ENCODE data around the gene SLC4A3.

SLC4A3 gene

DNA sequence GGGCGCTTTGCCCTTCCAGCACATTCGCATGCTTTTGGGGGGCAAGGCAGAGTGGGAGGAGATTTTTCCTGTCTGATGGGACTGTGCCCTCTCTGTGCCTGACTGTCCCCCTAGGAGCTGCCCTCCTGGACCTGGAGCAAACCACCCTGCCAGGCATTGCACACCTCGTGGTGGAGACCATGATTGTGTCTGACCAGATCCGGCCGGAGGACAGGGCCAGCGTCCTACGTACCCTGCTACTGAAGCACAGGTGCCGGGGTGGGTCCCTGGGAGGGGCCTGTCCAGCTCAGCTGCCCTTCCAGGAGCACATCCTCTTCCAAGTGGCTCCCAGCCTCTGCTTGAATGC lies 5.3 kb downstream of the SLC4A3 start:
- DNase-seq: no peak

DNA sequence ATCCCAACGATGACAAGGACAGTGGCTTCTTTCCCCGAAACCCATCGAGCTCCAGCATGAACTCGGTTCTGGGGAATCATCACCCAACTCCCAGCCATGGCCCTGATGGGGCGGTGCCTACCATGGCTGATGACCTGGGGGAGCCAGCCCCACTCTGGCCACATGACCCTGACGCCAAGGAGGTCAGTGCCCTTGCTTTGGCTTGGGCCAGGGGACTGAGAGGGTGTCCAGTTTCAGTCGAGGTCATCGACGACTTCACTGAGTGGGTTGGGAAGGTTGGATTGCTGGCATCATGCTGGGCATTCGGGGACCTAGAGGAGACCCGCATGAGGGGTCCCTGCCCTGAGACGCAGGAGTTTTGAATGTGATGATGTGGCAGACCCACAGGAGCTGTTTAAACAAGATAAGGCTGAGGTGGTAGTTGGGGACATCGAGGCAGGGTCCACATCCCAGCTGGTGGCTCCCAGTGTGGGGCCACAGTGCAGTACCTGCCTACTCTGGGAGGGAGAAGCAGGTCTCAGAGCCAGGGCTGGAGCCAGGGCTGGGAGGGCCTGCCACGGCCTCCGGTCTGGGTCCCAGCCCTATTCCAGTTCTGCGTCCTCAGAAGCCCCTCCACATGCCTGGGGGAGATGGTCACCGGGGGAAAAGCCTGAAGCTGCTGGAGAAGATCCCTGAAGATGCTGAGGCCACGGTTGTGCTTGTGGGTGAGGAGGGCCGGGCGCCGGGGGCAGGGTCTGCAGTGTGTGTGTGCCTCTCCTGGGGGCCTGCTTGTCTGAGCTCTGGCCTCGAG lies 6.0 kb downstream of the SLC4A3 start:
- DNase-seq: no peak

DNA sequence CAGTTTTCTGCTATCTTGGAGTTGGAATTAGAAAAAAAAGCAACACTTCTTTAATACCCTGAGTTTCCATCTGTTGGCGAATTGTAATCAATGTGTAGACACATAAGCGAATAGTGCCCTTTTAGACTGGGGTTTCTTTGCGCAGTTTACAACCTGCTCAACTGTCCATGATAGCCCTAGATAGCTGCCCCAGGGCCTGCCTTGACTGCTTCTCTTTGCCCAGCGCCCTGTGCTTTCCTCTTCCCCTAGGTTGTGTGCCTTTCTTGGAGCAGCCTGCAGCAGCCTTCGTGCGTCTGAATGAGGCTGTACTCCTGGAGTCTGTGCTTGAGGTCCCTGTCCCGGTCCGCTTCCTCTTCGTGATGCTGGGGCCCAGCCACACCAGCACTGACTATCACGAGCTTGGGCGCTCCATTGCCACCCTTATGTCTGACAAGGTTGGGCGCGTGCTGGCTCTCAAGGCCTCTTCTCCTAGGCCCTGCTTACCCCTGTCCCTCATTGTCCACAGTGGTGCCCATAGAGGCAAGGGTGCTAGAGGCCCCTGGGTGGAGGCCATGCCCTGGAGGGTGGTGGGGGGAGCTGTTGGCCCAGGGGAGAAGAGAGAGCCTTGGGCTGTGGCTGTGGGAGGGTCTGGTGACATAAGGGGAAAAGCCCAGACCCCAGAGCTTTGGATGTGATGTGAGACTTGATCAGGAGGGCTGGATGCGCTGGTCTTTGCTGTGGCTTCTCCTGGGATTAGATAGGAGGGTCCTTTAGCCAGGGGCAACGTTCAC lies 6.9 kb downstream of the SLC4A3 start:
- DNase-seq: no peak

DNA sequence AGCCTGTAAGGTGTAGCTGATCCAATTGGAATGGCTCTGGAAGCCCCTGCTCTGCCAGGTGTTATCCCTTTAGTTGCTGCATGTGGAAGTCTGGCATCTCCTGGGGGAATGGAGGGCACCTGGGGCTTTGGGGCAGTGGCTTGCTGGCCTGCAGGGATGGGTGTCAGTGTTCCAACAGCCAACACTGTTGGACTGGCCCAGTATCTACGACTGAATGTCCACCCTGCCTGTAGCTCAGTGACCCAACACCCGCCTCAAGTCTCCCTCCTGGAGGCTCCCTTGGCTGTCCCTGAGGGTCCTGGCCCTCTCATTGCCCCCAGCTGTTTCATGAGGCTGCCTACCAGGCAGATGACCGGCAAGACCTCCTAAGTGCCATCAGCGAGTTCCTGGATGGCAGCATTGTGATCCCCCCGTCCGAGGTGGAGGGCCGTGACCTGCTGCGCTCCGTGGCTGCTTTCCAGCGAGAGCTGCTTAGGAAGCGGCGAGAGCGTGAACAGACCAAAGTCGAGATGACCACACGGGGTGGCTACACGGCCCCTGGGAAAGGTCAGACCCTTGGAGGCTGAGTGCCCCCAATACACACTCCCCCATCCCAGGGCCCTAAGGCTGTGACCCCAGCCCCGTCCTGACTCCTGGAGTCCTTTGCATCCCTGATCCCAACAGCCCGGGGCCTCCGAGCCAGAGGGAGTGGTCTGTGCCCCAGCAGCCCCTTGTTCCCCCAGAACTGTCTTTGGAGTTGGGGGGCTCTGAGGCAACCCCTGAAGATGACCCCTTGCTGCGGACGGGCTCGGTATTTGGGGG lies 7.7 kb downstream of the SLC4A3 start:
- DNase-seq: no peak

DNA sequence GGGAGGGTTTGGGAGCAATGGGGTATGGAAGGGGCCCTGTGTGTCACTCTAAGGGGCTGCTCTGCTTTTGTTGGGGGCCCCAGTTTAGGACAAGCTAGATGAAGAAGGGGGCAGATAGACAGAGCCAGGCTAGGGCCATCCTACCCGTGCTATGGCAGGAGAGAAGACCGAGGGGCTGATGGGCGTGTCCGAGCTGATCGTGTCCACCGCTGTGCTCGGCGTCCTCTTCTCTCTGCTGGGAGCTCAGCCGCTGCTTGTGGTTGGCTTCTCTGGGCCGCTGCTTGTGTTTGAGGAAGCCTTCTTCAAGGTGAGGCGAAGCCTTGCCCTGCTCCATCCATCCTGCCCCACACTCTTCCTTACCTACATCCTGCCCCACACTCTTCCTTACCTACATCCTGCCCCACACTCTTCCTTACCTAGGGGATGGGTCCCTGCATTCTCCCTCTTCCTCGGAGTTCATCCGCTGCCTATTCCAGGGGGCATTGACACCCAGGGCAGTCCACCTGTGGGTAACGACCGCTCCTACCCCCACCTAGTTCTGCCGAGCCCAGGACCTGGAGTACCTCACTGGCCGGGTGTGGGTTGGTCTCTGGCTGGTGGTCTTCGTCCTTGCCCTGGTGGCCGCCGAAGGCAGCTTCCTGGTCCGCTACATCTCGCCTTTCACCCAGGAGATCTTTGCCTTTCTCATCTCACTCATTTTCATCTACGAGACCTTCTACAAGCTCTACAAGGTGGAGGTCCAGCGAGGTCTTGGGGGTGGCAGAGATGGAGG lies 8.9 kb downstream of the SLC4A3 start:
- no peak for DNase-seq

DNA sequence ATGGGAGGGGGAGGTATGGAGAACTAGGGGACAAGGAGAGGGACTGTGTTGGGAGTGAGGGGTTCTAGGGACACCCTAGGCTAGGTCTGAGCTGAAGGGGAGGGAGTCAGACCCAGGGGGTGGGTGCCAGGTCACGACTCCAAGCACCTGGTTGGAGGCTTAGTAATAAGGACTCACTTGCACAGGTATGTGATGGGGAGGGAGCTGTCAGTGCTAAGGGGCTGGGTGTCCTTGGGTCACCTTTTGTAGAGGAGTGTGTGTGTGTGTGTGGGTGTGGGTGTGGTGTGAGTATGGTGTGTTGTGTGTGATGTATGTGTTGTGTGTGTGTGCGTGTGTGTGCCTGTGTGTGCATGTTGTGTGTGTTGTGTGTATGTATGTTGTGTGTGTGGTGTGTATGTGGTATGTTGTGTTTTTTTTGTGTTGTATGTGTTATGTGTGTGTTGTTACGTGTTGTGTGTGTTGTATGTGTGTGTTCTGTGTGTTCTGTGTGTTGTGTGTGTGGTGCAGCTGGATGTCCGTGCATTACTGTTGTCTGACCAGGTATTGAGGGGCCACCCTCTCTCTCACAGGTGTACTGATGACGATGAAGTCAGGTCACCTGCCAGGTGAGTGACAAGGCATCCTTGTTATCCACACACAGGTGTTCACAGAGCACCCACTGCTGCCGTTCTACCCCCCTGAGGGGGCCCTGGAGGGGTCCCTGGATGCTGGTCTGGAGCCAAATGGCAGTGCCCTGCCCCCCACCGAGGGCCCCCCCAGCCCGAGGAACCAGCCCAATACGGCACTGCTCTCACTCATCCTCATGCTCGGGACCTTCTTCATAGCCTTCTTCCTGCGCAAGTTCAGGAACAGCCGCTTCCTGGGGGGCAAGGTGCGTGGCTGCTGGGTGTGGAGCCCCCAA lies 9.8 kb downstream of the SLC4A3 start:
- no peak for DNase-seq

DNA sequence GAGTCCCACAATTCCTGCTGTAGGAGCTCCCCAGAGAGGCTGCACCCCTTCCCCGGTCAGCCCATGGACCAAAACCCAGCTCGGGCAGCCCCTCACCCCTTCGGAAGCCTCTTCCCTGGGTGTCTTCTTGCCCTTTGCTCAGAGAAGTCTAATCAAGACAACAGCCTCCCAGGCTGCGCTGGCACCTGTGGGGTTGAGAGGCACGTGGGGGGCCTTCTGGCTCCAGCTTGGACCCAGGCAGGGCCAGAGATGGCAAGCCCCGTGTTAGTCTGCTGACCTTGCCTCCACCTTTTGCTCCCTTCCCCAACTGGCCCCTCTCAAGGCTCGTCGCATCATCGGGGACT lies 10.4 kb downstream of the SLC4A3 start:
- no peak for DNase-seq

DNA sequence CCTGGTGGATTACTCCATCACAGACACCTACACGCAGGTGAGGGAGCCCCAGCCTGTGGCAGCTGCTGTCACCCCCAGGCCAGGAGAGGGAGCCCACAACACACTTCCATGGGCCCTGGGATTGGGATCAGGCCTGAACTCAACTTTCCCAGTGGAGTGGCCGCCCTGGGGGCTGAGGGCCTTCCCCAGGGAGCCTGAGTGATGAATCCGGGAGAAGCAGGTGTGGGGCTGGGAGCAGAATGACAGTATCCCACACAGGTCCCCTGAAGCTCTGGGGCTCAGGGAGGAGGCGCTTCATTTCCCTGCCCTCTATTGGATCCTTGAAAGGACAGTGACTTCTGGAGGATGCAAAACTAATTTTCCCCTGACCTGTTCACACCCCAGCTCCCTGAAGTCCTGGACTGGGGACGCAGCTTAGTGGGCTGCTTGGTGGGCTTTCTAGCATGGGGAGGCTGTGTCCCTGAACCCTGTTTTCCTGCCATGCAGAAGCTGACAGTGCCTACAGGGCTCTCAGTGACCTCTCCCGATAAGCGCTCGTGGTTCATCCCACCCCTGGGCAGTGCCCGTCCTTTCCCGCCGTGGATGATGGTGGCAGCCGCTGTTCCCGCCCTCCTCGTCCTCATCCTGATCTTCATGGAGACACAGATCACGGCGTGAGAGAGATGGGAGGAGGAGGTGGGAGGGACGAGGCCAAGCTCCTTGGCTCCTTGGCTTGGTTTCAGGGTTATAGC lies 11.0 kb downstream of the SLC4A3 start:
- DNase-seq: no peak

DNA sequence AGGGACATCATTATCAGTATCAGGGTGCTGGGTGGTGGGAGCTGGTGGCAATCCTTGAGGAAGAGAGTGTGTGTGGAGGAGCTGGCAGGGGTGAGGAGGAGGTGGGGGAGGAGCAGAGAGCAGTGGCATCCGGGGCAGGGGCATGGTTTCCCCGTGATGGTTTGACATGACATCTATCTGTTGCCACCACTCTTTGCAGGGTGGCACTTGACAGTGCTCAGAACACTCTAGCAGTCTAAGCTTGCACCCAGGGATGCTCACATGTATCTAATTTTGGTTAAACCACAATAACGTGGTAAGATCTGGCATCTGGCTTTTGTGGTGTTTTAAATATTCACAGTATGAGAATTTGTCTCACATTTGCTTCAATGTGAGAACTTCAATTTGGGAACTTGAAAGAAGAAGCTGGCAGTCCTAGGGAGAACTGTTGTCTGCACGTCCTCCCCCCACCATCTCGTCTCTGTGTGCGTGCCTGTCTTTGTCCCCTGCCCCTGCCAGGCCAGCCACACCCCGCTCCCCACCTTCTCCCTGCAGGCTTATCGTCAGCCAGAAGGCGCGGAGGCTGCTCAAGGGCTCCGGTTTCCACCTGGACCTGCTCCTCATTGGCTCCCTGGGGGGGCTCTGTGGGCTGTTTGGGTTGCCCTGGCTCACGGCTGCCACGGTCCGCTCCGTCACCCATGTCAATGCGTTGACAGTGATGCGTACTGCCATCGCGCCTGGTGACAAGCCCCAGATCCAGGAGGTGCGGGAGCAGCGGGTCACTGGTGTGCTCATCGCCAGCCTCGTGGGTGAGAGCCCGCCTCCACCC lies 11.7 kb downstream of the SLC4A3 start:
- peak; percentile 6 for DNase-seq

DNA sequence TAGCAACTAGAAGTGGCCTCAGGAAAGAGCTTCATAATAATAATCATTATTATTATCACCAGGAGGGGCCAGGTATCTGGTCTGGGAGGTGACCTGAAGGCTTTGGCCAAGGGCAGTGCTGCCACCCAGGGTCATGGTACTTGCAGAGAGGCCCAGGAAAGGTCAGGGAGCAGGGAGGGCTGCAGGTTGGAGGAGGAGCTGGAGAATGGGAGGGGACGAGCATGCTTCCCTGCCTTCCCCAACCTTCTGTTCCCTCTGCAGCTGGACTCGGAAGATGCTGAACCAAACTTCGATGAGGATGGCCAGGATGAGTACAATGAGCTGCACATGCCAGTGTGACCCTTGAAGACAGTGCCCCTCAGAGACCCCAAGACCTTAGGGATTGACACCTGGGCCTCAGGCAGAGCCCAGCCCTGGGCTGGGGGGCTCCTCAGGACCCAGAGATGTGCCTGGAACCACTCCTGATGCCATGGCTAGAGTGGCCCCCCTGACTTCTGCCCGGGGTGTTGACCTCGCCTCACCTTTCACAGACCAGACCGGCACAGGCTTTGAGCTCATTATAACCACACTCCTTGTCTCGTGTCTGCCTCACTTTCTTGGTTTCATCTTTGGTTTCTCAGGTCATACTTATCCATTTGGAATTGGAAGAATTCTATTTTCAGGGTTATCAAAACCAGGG lies 14.1 kb downstream of the SLC4A3 start:
- no peak for DNase-seq

DNA sequence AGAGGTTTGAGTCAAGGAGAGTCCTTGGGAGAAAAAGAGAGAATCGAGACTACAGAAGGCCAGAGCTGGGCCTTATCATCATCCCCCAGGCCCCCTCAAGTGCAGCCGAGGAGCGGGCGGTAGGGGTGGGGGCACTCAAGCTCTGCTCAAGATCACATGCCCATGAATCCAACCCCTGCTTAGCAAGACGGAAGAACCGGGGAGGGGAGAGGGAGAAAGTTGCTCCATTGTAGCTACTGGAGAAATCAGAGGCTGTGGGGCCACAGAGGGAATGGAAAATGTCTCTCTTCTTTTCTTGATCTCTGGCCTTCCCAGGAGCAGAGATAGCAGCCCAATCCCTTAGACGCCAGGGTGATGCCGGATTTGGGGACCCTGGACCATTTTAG lies 14.6 kb downstream of the SLC4A3 start:
- DNase-seq: no peak

DNA sequence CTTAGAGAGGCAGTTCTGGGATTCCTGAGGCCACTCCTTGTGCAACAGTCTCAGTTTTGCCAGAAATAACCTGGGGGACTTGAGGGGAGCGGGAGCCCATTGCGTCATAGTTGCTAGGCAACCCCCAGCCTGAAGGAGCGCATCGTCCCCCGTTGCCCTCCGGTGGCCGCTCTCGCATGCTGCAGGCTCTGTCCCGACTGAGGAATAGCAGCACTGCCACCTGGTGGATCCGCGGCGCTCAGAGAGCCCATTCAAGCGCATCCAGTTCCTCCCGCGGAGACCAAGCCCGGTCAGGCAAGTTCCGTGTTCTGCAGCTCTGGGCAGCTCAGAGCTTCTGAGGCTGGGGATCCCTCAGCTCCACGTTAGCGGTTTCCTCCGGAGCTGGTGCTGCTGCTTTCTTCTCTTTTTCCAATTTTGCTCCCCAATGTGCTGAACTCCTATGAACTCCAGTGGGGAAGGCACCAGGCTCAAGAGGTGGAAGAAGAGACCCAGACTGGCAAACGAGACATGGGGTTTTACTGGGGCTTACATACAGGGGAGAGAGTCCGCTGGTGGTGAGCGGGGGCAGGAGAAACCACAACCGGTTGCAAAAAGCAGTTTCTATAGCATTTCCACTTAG lies 15.1 kb downstream of the SLC4A3 start:
- peak; percentile 88 for DNase-seq

DNA sequence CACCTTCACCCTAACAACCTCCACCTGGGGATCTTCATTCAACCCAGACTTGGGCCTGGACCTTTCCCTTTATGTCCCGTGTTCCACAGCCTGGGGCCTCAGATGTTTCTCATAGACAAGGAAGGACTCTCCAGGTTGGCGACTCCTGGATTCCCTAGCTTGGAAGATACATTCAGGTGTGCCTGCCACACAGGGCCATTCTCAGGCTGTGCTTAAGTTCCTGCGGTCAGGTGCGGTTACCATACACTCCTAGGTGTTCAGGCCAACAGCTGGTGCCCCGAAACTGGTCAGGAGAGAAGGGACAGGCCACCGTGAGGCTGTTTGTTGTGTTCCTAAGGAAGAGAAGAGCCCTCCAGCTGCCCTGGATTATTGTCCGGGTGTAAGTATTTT lies 15.6 kb downstream of the SLC4A3 start:
- DNase-seq: no peak

DNA sequence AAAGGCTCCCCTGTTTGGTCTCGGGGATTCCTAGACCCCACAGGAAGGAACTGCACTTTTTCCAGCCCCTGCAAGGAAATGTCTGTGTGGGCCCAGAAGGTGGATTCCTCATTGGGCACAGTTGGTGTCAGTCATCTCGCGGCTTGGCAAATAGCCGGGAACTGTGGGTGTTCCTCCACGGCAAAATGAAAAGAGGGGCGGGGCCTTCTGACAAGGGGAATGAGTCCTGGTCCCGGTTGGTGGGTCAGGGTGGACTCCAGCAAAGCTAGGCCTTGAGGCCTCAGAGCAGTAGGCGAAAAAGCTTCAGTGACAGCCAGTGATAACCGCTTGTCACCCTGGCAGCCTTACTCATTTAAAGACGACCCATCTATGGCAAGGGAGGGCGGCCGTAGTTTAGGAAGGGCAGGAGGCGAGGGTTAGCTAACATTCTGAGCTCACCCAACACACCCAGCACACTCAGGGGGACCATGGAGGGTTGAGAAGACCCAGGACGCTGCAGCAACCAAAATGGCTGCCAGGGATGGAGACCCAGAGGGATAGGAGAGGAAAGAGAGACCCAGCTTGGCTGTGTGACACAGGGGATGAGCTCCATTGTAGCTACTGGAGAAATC lies 16.5 kb downstream of the SLC4A3 start:
- no peak for DNase-seq

DNA sequence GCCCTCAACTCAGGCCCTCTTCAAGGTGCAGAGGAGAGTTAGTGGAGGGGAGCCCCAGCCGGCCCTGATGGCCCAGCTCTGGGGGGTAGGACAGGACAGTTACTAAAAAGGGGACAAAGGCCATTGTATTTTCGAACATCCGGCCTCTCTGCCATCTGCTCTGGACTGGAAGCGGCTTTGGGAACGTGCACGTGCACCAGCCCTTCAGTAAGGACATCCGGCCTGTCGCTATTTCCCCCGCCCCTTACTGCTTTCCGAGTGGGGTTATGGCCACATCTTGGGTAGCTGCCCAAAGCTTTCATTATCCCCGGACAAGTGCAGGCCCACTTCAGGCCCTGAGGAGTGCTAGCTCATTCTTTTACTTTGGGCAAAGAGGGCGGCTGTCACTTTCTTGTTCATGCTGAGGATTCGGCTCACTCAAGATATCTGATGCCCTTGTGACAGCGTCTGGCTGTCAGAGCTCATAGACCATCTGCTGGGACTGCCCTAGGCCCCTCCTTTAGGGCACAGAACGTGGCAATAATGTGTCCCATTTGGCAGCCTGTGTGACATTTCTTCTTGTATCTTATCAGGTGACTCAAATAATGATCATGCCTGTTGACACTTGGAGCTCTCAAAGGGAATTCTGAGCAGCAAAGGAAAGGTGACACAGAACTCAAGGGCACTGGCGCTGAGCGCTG lies 17.5 kb downstream of the SLC4A3 start:
- no peak for DNase-seq

DNA sequence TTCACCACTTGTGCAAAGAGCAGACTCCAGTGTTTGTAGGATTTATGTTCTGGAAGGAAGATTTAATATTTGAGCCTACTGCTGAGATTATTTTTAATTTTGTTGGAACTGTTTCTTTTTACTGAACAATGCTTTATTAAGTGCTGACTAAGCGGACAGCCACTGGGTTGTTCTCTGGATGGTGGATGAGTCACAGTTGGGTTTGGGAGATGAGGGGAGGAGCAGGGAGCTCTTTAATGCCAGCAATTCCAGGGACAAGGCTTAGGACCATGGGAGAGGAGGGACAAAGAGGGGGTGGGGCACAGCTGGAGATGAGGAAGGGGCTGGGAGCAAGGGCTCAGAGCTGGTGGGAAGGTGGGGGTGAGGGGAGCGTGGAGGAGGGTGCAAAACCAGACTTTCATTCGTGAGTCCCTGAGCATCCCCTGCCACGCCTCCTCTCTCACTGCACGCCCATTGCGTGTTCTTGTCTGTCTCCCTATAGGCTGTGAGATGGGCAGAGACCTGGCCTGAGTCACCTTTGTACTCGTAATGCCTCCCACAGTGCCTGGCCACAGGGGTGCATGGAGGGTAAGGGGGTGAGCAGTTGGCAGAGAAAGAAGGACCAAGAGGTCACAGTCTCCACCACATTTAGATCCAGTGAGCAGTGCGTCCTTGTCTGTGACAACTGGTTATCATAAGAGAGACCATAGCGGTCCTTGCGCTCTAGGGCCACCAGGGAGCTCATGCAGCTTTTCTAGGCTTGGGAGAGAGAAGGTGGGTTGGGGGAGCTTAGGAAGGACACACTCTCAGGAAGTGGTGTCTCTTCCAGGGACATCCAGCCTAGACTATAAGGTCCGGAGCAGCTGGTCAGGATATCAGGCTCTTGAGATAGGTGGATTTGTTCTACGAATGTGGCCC lies 18.4 kb downstream of the SLC4A3 start:
- no peak for DNase-seq

DNA sequence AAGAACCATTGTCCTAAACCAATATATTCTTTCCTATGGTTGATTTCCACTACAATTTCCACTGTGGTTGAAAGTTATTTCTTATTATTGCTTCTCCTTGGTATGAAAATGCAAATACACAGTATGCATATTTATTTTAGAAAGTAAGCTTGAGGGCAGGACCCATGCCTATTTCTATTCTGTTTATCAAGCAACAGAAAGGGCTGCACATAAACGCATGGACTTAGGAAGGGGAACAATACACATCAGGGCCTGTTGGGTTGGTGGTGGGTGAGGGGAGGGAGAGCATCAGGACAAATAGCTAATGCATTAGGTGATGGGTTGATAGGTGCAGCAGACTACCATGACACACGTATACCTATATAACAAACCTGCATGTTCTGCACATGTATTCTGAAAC lies 20.7 kb downstream of the SLC4A3 start:
- no peak for DNase-seq
